Cardiac muscle cell (in vitro differentiated cells and primary cell): ENCODE data around the gene MTUS2. TPM values are rescaled to one million over a fixed set of nuclear protein-coding genes. Genes with fewer than 3 reads are reported as not detected.

Experiments
- DNase-seq, 2 donors: peaks; one replicate each; pipeline versions ENCODE4 v3.0.0 to v3.0.0-alpha.2; 2010 to 2017; ENCODE audit warnings: low read depth in 1 of 2, low spot score in 1 of 2
- H3K27ac ChIP-seq: fragments of 200-600 bp; sonication (generic); 2 replicates; pipeline ENCODE4 v1.5.1; 2016
- H3K27me3 ChIP-seq: fragments of 200-600 bp; sonication (generic); 2 replicates; pipeline ENCODE4 v1.6.0; 2016; ENCODE audit warnings: control low read depth
- H3K36me3 ChIP-seq: fragments of 200-600 bp; sonication (generic); 2 replicates; pipeline ENCODE4 v1.5.1; 2016; ENCODE audit warnings: control low read depth
- H3K4me1 ChIP-seq: fragments of 200-600 bp; sonication (generic); 2 replicates; pipeline ENCODE4 v1.8.1; 2017; ENCODE audit warnings: low read depth, mild to moderate bottlenecking, mixed run types
- H3K4me3 ChIP-seq: fragments of 200-600 bp; sonication (generic); 2 replicates; pipeline ENCODE4 v1.5.1; 2016; ENCODE audit warnings: mild to moderate bottlenecking
- H3K9me3 ChIP-seq: fragments of 200-600 bp; sonication (generic); 2 replicates; pipeline ENCODE4 v1.5.1; 2017; ENCODE audit warnings: low read depth, mild to moderate bottlenecking, control low read depth
- polyA plus RNA-seq: library from polyadenylated mRNA; unstranded; fragments of >200 nt; fragmentation: Nextera tagmentation; extraction: Ambion mirVana; gene quantifications from 2 replicates; pipeline ENCODE4 v1.2.1, GENCODE V29; 2016
- total RNA-seq: library from RNA; depleted of rRNA; stranded (reverse); fragments of >200 nt; gene quantifications from 2 replicates; pipeline ENCODE4 v1.2.3, GENCODE V29; 2016
- TF ChIP-seq, protein P1 (sequence below): IDR thresholded peaks from 2 replicates; pipeline ENCODE4 v1.5.1; 2012; ENCODE audit warnings: low read depth, mild to moderate bottlenecking, low read length

The MTUS2 gene
- total and polyA plus RNA-seq, 2 experiments from 2014 or later: 31.6 to 96.9 TPM

DNA sequence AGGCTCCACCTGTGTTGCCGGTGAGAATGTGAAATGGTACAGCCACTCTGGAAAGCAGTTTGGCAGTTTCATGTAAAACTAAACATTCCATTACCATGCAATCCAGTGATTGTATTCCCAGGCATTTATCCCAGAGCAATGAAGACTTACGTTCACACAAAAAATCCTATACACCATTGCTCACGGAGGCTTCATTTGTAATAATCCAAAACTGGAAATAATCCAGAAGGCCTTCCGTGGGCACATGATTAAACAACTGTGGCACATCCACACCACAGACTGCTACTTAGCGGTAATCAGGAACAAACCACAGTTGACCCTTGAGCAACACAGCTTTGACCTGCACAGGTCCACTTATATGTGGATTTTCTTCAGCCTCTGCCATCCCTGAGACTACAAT, 339.7 kb downstream of the MTUS2 start:
- Histone ChIP-seq H3K27ac (no peak overlapping the region), H3K4me1 (no peaks in the 10 kb centered on the region), H3K4me3 (no peak overlapping the region), H3K36me3 (no peaks in the 10 kb centered on the region), H3K27me3 (peaks cover 3% of the 10 kb centered on the region), H3K9me3 (no peaks in the 10 kb centered on the region)
- no peak for DNase-seq
- TF ChIP-seq, protein P1, sequence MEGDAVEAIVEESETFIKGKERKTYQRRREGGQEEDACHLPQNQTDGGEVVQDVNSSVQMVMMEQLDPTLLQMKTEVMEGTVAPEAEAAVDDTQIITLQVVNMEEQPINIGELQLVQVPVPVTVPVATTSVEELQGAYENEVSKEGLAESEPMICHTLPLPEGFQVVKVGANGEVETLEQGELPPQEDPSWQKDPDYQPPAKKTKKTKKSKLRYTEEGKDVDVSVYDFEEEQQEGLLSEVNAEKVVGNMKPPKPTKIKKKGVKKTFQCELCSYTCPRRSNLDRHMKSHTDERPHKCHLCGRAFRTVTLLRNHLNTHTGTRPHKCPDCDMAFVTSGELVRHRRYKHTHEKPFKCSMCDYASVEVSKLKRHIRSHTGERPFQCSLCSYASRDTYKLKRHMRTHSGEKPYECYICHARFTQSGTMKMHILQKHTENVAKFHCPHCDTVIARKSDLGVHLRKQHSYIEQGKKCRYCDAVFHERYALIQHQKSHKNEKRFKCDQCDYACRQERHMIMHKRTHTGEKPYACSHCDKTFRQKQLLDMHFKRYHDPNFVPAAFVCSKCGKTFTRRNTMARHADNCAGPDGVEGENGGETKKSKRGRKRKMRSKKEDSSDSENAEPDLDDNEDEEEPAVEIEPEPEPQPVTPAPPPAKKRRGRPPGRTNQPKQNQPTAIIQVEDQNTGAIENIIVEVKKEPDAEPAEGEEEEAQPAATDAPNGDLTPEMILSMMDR: no peak

- TF ChIP-seq, protein P1: no peak
- Histone ChIP-seq H3K4me3 (no peak overlapping the region), H3K4me1 (no peaks in the 10 kb centered on the region), H3K9me3 (no peaks in the 10 kb centered on the region), H3K36me3 (no peaks in the 10 kb centered on the region), H3K27me3 (peaks cover 3% of the 10 kb centered on the region), H3K27ac (no peak overlapping the region)
- no peak for DNase-seq
Measured at GRCh38 chr13:29160862-29161261, 340.7 kb downstream of the MTUS2 start.

DNA sequence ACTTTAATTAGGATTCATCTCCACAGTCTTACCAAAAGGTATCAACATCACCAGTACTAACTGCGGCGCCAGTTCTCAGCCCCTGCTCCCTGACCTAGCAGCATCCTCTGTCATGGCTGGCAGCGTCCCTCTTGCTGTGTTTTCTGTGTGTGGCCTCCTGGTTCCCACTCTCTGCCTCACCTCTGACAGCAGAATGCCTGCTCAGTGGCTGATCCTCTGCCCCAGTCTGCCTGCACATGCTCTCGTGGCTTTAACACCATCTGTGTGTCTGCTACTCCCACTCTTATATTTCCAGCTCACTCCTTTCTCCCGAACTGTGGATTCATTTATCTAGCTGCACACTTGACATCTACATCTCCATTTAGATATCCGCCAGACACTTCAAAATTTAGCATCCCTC, 341.5 kb downstream of the MTUS2 start:
- H3K9me3 ChIP-seq: no peaks in the 10 kb centered on the region
- H3K27ac ChIP-seq: no peak overlapping the region
- no peak for DNase-seq
- TF ChIP-seq, protein P1: no peak
- no peaks in the 10 kb centered on the region for H3K36me3 ChIP-seq
- H3K27me3 ChIP-seq: peaks cover 3% of the 10 kb centered on the region
- H3K4me1 ChIP-seq: no peaks in the 10 kb centered on the region
- no peak overlapping the region for H3K4me3 ChIP-seq

DNA sequence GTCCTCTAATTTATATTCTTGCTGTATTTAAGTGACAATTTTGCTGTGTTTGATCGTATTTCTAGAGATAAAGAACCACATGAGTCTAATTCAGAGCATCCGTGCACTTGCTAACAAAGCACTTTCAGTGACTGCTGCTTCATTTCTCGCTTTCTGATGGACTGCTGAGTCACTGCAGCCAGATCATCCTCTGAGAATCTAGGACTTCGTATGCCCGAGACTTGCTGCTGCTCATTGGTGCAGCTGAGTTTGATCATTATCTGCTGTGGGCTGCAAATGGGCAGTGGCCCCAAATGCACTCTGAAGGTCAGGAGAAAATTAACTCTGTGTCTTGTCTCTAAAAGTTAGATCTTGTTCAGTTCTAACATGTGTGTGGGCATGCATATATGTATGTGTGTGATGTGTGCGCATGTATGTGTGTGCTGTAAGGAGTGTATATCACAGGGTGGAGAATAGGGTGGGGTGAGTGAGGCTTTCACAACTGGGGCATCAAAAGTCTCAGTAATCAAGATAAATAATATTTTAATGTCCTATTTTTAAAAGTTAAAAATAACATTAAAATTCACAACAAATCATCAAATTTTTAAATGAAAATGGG, 342.6 kb downstream of the MTUS2 start:
- H3K9me3 ChIP-seq: no peaks in the 10 kb centered on the region
- DNase-seq: no peak

DNA sequence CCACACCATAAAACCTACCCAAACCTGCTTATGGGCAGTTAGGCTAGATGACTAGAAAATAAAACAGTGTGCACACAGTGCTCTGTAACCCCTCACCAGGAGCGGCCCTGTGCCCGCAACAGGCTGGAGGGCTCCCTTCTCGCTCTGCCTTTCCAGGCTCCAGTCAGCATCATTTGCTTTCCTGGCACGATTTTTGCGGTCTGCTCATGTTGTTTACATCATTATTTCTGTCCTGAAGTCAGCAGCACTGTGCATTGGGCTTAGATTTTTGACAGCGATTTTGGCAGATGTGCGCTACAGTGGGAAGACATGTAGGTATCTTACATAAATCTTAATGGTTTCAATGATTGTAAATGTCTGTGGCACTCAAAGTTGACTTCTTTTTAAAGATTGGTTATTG, 344.0 kb downstream of the MTUS2 start:
- no peak for DNase-seq
- Histone ChIP-seq H3K27me3 (no peaks in the 10 kb centered on the region), H3K9me3 (no peaks in the 10 kb centered on the region), H3K4me3 (no peak overlapping the region), H3K4me1 (no peaks in the 10 kb centered on the region), H3K36me3 (no peaks in the 10 kb centered on the region), H3K27ac (no peak overlapping the region)
- TF ChIP-seq, protein P1: no peak

More for the DNA sequence above, 342.6 kb downstream of the MTUS2 start:
- Histone ChIP-seq H3K4me3 (no peak overlapping the region), H3K4me1 (no peaks in the 10 kb centered on the region), H3K27ac (no peak overlapping the region), H3K27me3 (no peaks in the 10 kb centered on the region), H3K36me3 (no peaks in the 10 kb centered on the region)
- TF ChIP-seq, protein P1: no peak
